CD4-positive, alpha-beta T cell (primary cell): ENCODE data around the gene TDO2. TPM values are rescaled to one million over a fixed set of nuclear protein-coding genes. Genes with fewer than 3 reads are reported as not detected.

ENCODE experiments used
- ATAC-seq: fragments of 200-7000 bp; cut with Tn5 transposase; one replicate; pipeline ENCODE4 v1.10.0; 2022; ENCODE audit warnings: mild to moderate bottlenecking; ENCODE audit not compliant: poor library complexity
- CTCF ChIA-PET: fragments of 350-600 bp; sonication (Branson Sonifier 250); formaldehyde crosslinking; loops from one replicate; lab custom pipeline; 2021; ENCODE audit warnings: antibody characterized with exemption, inconsistent platforms; lab: Charles Lee
- POLR2A ChIA-PET: fragments of 350-600 bp; sonication (Branson Sonifier 250); formaldehyde crosslinking; loops from one replicate; lab custom pipeline; 2021; ENCODE audit warnings: antibody characterized with exemption, inconsistent platforms; lab: Charles Lee
- DNase-seq, 14 experiments: peaks; one replicate each; pipeline ENCODE4 v3.0.0-alpha.2; 2013 to 2020; ENCODE audit warnings: mixed read lengths in 2 of 14
- H3K27ac ChIP-seq, 2 donors: one replicate each; pipeline versions ENCODE4 v1.5.1 to v1.7.0; 2013; ENCODE audit warnings: low read length in 2 of 2, low read depth in 1 of 2, mild to moderate bottlenecking in 1 of 2
- H3K27me3 ChIP-seq, 2 experiments: 1 replicate in 1 of 2; 2 replicates in 1 of 2; pipeline versions ENCODE4 v1.6.1 to v1.7.0; 2013; ENCODE audit warnings: low read length in 2 of 2, control low read depth in 1 of 2, mild to moderate bottlenecking in 1 of 2, moderate library complexity in 1 of 2; ENCODE audit not compliant: insufficient read depth in 2 of 2, control insufficient read depth in 1 of 2
- H3K36me3 ChIP-seq: one replicate; pipeline ENCODE4 v1.6.1; 2013; ENCODE audit warnings: low read length, control low read depth; ENCODE audit not compliant: insufficient read depth
- H3K4me1 ChIP-seq: one replicate; pipeline ENCODE4 v1.6.1; 2013; ENCODE audit warnings: low read length, control low read depth; ENCODE audit not compliant: insufficient read depth
- H3K4me3 ChIP-seq: one replicate; pipeline ENCODE4 v1.5.1; 2013; ENCODE audit warnings: mild to moderate bottlenecking, low read length, moderate library complexity
- H3K9me3 ChIP-seq, 2 experiments: 1 replicate in 1 of 2; 2 replicates in 1 of 2; pipeline versions ENCODE4 v1.6.1 to v1.7.0; 2013; ENCODE audit warnings: low read length in 2 of 2, mild to moderate bottlenecking in 2 of 2, control low read depth in 1 of 2, moderate library complexity in 1 of 2; ENCODE audit not compliant: control insufficient read depth in 1 of 2, insufficient read depth in 1 of 2
- H3K27ac Mint-ChIP-seq: one replicate; pipeline ENCODE4 v1.8.0; 2020; ENCODE audit warnings: mixed read lengths
- H3K27me3 Mint-ChIP-seq: one replicate; pipeline ENCODE4 v1.8.0; 2021; ENCODE audit warnings: mixed read lengths
- H3K36me3 Mint-ChIP-seq: one replicate; pipeline ENCODE4 v1.8.0; 2021; ENCODE audit warnings: low read depth, mixed read lengths
- H3K4me1 Mint-ChIP-seq: one replicate; pipeline ENCODE4 v1.8.0; 2021; ENCODE audit warnings: low read depth, mixed read lengths
- H3K4me3 Mint-ChIP-seq: one replicate; pipeline ENCODE4 v1.8.0; 2020; ENCODE audit warnings: mild to moderate bottlenecking, mixed read lengths
- H3K9me3 Mint-ChIP-seq: one replicate; pipeline ENCODE4 v1.8.0; 2020; ENCODE audit warnings: mixed read lengths
- CTCF ChIP-seq: fragments of 200-600 bp; IDR thresholded peaks from one replicate; pipeline ENCODE4 v1.8.0; 2022; ENCODE audit warnings: antibody characterized with exemption, mild to moderate bottlenecking
- intact Hi-C, 2 experiments: fragments of 100-400 bp; cut with DNase I in 1 of 2; cut with micrococcal nuclease in 1 of 2; formaldehyde crosslinking; loops; one replicate each; pipeline versions ENCODE4 v1.15.1 to v1.9.0; 2023 to 2025; cut with DNase I, micrococcal nuclease
- total RNA-seq, 174 experiments: library from RNA in 2 of 174; stranded (reverse) in 2 of 174; gene quantifications; one replicate each; pipeline ENCODE4 v1.2.3 and lab custom pipeline; 2021 to 2026

The TDO2 gene
- total RNA-seq, 2 experiments from 2014 or later, result not detected

DNA sequence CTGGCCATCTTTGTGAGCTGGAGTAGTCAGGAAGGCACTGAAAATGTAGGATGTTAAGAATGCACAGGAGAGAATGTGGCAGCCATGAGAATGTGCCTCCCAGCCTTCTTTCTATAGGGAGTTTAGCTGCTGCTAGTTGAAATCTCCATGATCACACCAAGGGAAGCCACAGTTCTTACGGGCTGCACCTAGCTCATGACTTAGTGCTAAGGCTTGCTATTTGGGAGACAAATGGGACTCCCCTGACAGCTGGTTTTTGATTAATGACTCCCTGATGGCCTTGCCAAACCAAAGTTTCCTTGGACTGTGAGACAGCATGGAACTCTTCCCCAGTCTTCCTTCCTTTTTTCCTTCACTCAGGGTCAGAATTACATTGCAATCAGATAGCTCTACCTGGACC, 41.0 kb downstream of the TDO2 start:
- peaks cover 15% of the 10 kb centered on the region for H3K4me1 Mint-ChIP-seq
- Histone ChIP-seq H3K27ac (no peak overlapping the region), H3K36me3 (peaks cover 15% of the 10 kb centered on the region), H3K4me1 (no peaks in the 10 kb centered on the region), H3K27me3 (no peaks in the 10 kb centered on the region), H3K4me3 (no peak overlapping the region), H3K9me3 (no peaks in the 10 kb centered on the region)
- POLR2A ChIA-PET, result interaction anchor here (2.8 kb wide), 1 partner anchor 9 kb away, joined by 16 read pairs; the partner anchor contains the start of gene CTSO
- no peaks in the 10 kb centered on the region for H3K9me3 Mint-ChIP-seq
- no peak for TF ChIP-seq CTCF
- CTCF ChIA-PET, result interaction anchor here (1.9 kb wide), 1 partner anchor 8 kb away, joined by 6 read pairs; no protein-coding TSS in a partner anchor
- ATAC-seq (no peak), DNase-seq (no peak)
- H3K27ac Mint-ChIP-seq, result no peak overlapping the region
- H3K27me3 Mint-ChIP-seq, result no peaks in the 10 kb centered on the region
- H3K36me3 Mint-ChIP-seq, result peaks cover 27% of the 10 kb centered on the region
- intact Hi-C loops, result no loop called here
- no peak overlapping the region for H3K4me3 Mint-ChIP-seq

DNA sequence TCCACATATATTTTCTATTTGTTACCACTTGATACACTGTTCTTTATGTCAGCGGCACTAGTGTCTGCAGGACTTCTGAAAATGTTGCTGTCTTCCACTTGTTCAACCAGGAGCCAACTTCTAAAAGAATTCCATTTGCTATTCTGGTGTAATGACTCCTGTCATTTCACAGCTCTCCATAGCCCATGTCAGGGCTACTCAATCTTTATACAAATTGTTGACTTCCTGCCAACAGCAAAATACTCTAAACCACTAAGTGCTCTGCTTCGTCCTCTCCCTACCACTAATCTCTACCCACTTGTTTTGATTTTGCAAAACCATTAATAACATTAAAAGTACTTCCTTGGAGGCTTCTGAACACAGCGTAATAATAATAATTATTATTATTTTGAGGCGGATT, 43.0 kb downstream of the TDO2 start:
- H3K27me3 ChIP-seq, result no peaks in the 10 kb centered on the region
- intact Hi-C loops, result no loop called here
- no peaks in the 10 kb centered on the region for H3K9me3 ChIP-seq
- Mint-ChIP-seq H3K4me1 (peaks cover 22% of the 10 kb centered on the region), H3K36me3 (peaks cover 7% of the 10 kb centered on the region), H3K9me3 (no peaks in the 10 kb centered on the region), H3K4me3 (no peak overlapping the region), H3K27me3 (no peaks in the 10 kb centered on the region), H3K27ac (no peak overlapping the region)
- DNase-seq (no peak), ATAC-seq (no peak)
- peaks cover 4% of the 10 kb centered on the region for H3K36me3 ChIP-seq
- H3K4me1 ChIP-seq, result no peaks in the 10 kb centered on the region
- H3K27ac ChIP-seq, result no peak overlapping the region
- no peak for TF ChIP-seq CTCF
- ChIA-PET POLR2A (no interaction called here), CTCF (no interaction called here)
- H3K4me3 ChIP-seq, result no peak overlapping the region

DNA sequence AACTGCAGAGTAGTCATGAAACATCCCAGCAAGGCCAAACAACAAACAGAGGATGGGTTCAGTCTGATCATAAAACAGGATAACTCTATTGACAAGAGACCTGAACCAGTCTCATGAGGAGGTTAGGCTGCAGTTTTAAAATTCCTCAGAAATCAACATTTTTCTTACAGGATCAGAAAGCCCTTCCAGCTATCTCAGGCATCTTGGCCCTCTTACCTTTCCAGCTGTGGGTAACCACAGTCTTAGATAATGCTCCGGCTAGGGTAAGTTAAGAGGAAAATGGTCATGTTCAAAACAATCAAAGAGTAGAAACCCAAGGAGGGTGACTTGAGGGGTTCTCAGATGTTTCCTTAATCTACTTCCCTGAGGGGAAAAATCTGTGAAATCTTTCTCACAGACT, 45.0 kb downstream of the TDO2 start:
- ChIA-PET POLR2A (no interaction called here), CTCF (no interaction called here)
- Histone ChIP-seq H3K36me3 (no peaks in the 10 kb centered on the region), H3K27ac (no peak overlapping the region), H3K27me3 (no peaks in the 10 kb centered on the region), H3K9me3 (no peaks in the 10 kb centered on the region), H3K4me3 (no peak overlapping the region), H3K4me1 (peaks cover 3% of the 10 kb centered on the region)
- no peaks in the 10 kb centered on the region for H3K27me3 Mint-ChIP-seq
- ATAC-seq (no peak), DNase-seq (no peak)
- peaks cover 34% of the 10 kb centered on the region for H3K4me1 Mint-ChIP-seq
- H3K36me3 Mint-ChIP-seq, result peaks cover 4% of the 10 kb centered on the region
- H3K4me3 Mint-ChIP-seq, result no peak overlapping the region
- H3K9me3 Mint-ChIP-seq, result no peaks in the 10 kb centered on the region
- no peak for TF ChIP-seq CTCF
- intact Hi-C loops, result no loop called here
- no peak overlapping the region for H3K27ac Mint-ChIP-seq
